OCI-LY7 (cell line): ENCODE results near the gene TRIM13. TPM values are rescaled to one million over a fixed set of nuclear protein-coding genes. Genes with fewer than 3 reads are reported as not detected.

Experiments
- BruUV-seq: library from RNA; stranded (reverse); fragments of 400-500 nt; replicated peaks from 2 replicates; lab custom pipeline; 2021; lab: Mats Ljungman, UMichigan
- CTCF ChIA-PET: fragments of 300-600 bp; sonication (Branson Sonifier 250); formaldehyde crosslinking; loops from one replicate; lab custom pipeline; 2022; ENCODE audit warnings: antibody characterized with exemption; ENCODE audit not compliant: unreplicated experiment; lab: Charles Lee
- POLR2A ChIA-PET: fragments of 300-600 bp; sonication (Branson Sonifier 250); formaldehyde crosslinking; loops from one replicate; lab custom pipeline; 2022; ENCODE audit warnings: antibody characterized with exemption; lab: Charles Lee
- DNase-seq: peaks from one replicate; pipeline ENCODE4 v3.0.0-alpha.2; 2015; ENCODE audit warnings: low spot score
- H2AFZ ChIP-seq: fragments of 200-600 bp; sonication (generic), shearing (Covaris generic); 2 replicates; pipeline ENCODE4 v1.6.1; 2014; ENCODE audit warnings: mild to moderate bottlenecking, antibody characterized with exemption, low read length, moderate library complexity
- H3K27ac ChIP-seq: fragments of 200-600 bp; sonication (generic); 2 replicates; pipeline ENCODE4 v1.5.1; 2014; ENCODE audit warnings: mixed run types, low read depth, mild to moderate bottlenecking, moderate library complexity, low read length, inconsistent platforms; ENCODE audit not compliant: poor library complexity, severe bottlenecking
- H3K36me3 ChIP-seq: fragments of 200-600 bp; sonication (generic); 2 replicates; pipeline ENCODE4 v1.6.1; 2014; ENCODE audit warnings: mild to moderate bottlenecking, antibody characterized with exemption, low read length, moderate library complexity, mixed read lengths; ENCODE audit not compliant: insufficient read depth
- H3K4me1 ChIP-seq: fragments of 200-600 bp; sonication (generic); 2 replicates; pipeline ENCODE4 v1.5.1; 2014; ENCODE audit warnings: mild to moderate bottlenecking, low read length; ENCODE audit not compliant: insufficient read depth, poor library complexity, severe bottlenecking
- H3K4me2 ChIP-seq: fragments of 200-600 bp; sonication (generic); 2 replicates; pipeline ENCODE4 v1.6.1; 2014; ENCODE audit warnings: mild to moderate bottlenecking, low read length
- H3K4me3 ChIP-seq: fragments of 200-600 bp; sonication (generic); 2 replicates; pipeline ENCODE4 v1.5.1; 2014; ENCODE audit warnings: mild to moderate bottlenecking, low read depth, low read length; ENCODE audit not compliant: poor library complexity, severe bottlenecking
- H3K79me2 ChIP-seq: fragments of 200-600 bp; sonication (generic); 2 replicates; pipeline ENCODE4 v1.6.1; 2016; ENCODE audit warnings: low read depth, mild to moderate bottlenecking, low read length, moderate library complexity, mixed read lengths; ENCODE audit not compliant: insufficient read depth
- H3K9me2 ChIP-seq: fragments of 200-600 bp; sonication (generic); 2 replicates; pipeline ENCODE4 v1.6.1; 2016; ENCODE audit warnings: mild to moderate bottlenecking, low read length, mixed read lengths; ENCODE audit not compliant: insufficient read depth
- H3K9me3 ChIP-seq: fragments of 200-600 bp; sonication (generic); 2 replicates; pipeline ENCODE4 v1.6.1; 2014; ENCODE audit warnings: mild to moderate bottlenecking, mixed run types, low read length, mixed read lengths
- H4K20me1 ChIP-seq: fragments of 200-600 bp; sonication (generic); 2 replicates; pipeline ENCODE4 v1.6.1; 2014; ENCODE audit warnings: mild to moderate bottlenecking, antibody characterized with exemption, low read length, moderate library complexity, mixed read lengths; ENCODE audit not compliant: insufficient read depth
- EZH2phosphoT487 ChIP-seq: fragments of 200-600 bp; sonication (generic); IDR thresholded peaks from 2 replicates; pipeline ENCODE4 v1.6.1; 2018; ENCODE audit warnings: low read depth, borderline replicate concordance, mild to moderate bottlenecking, mixed run types, antibody characterized with exemption, low read length, moderate library complexity, mixed read lengths
- intact Hi-C: fragments of 100-400 bp; cut with micrococcal nuclease; formaldehyde crosslinking; loops from one replicate; pipeline ENCODE4 v1.10.0; 2022; ENCODE audit not compliant: unreplicated experiment
- total RNA-seq, 2 experiments: library from RNA; depleted of rRNA in 1 of 2; stranded (reverse); fragments of >200 nt in 1 of 2; shearing (Covaris generic) in 1 of 2; gene quantifications; 2 replicates each; pipeline ENCODE4 v1.2.3, GENCODE V29; 2014 to 2022
- TF ChIP-seq, protein P1 (sequence below): fragments of 200-600 bp; sonication (generic); conservative IDR thresholded peaks from 2 replicates; pipeline ENCODE4 v1.5.1; 2014; ENCODE audit warnings: mild to moderate bottlenecking, antibody characterized with exemption, low read length, moderate library complexity, mixed read lengths

The TRIM13 gene
- total RNA-seq, 2 experiments from 2014 or later = 12.5 to 13.8 TPM

- Histone ChIP-seq H3K4me1 (no peaks in the 10 kb centered on the region), H3K9me2 (no peaks in the 10 kb centered on the region), H3K9me3 (peaks cover 24% of the 10 kb centered on the region; the same call in 1 of the 2 replicates), H4K20me1 (no peaks in the 10 kb centered on the region), H3K4me2 (no peak overlapping the region), H3K36me3 (peaks cover 54% of the 10 kb centered on the region), H3K27ac (no peak overlapping the region), H3K4me3 (no peak overlapping the region), H3K79me2 (no peaks in the 10 kb centered on the region), H2AFZ (no peak overlapping the region)
- intact Hi-C loops = no loop called here
- ChIA-PET POLR2A (interaction anchor here (0.6 kb wide), 1 partner anchor 68 kb away, joined by 4 read pairs; no protein-coding TSS in a partner anchor), CTCF (no interaction called here)
- no TSS peak for BruUV-seq
- no peak for TF ChIP-seq EZH2phosphoT487
- no peak for DNase-seq
Observed at GRCh38 chr13:49967456-49967855, 29.4 kb upstream of the TRIM13 start.

DNA sequence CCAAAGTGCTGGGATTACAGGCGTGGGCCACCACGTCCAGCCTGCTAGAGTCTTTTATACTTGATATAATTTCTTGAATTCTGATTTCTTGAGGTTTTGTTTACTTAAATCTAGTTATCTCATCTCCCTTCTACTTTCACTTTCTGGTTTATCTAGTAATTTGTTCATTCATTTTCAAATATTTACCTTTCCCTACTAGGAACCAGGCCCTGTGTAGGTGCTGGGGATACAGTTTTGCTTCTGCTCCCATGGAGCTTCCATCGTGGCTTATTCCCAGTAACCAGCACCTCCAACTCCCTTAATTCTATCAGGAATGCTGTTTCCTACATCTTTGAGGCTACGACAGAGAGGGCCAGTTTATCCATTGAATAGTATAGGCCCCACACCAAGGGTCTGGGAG is 24.1 kb upstream of the TRIM13 start:
- BruUV-seq = no TSS peak
- CTCF ChIA-PET = no interaction called here
- POLR2A ChIA-PET = interaction anchor here (0.7 kb wide), 1 partner anchor 45 kb away, joined by 3 read pairs; no protein-coding TSS in a partner anchor
- H3K79me2 ChIP-seq = no peaks in the 10 kb centered on the region
- H2AFZ ChIP-seq = no peak overlapping the region
- no peak overlapping the region for H3K27ac ChIP-seq
- no peaks in the 10 kb centered on the region for H4K20me1 ChIP-seq
- intact Hi-C loops = no loop called here
- H3K9me2 ChIP-seq = no peaks in the 10 kb centered on the region
- no peak overlapping the region for H3K4me2 ChIP-seq
- H3K4me3 ChIP-seq = no peak overlapping the region
- peaks cover 36% of the 10 kb centered on the region for H3K36me3 ChIP-seq
- peaks cover 5% of the 10 kb centered on the region; the same call in 1 of the 2 replicates for H3K9me3 ChIP-seq
- H3K4me1 ChIP-seq = peaks cover 8% of the 10 kb centered on the region
- no peak for DNase-seq
- no peak for TF ChIP-seq EZH2phosphoT487
- TF ChIP-seq, protein P1, sequence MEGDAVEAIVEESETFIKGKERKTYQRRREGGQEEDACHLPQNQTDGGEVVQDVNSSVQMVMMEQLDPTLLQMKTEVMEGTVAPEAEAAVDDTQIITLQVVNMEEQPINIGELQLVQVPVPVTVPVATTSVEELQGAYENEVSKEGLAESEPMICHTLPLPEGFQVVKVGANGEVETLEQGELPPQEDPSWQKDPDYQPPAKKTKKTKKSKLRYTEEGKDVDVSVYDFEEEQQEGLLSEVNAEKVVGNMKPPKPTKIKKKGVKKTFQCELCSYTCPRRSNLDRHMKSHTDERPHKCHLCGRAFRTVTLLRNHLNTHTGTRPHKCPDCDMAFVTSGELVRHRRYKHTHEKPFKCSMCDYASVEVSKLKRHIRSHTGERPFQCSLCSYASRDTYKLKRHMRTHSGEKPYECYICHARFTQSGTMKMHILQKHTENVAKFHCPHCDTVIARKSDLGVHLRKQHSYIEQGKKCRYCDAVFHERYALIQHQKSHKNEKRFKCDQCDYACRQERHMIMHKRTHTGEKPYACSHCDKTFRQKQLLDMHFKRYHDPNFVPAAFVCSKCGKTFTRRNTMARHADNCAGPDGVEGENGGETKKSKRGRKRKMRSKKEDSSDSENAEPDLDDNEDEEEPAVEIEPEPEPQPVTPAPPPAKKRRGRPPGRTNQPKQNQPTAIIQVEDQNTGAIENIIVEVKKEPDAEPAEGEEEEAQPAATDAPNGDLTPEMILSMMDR = no peak

GRCh38 chr13:49975826-49976225 is 21.0 kb upstream of the TRIM13 start:
- POLR2A ChIA-PET = interaction anchor here (0.8 to 1.2 kb wide), 2 partner anchors 13 to 21 kb away, joined by 3 to 6 read pairs; partner anchors contain the start of gene TRIM13
- CTCF ChIA-PET = interaction anchor here (0.7 kb wide), 1 partner anchor 825 kb away, joined by 3 read pairs; no protein-coding TSS in a partner anchor
- no TSS peak for BruUV-seq

More at GRCh38 chr13:49975826-49976225, 21.0 kb upstream of the TRIM13 start:
- Histone ChIP-seq H3K79me2 (no peaks in the 10 kb centered on the region), H3K9me2 (no peaks in the 10 kb centered on the region), H3K9me3 (no peaks in the 10 kb centered on the region), H3K4me2 (no peak overlapping the region), H3K4me1 (peaks cover 8% of the 10 kb centered on the region), H3K36me3 (peaks cover 20% of the 10 kb centered on the region; the same call in 1 of the 2 replicates), H2AFZ (no peak overlapping the region), H3K27ac (no peak overlapping the region), H4K20me1 (no peaks in the 10 kb centered on the region), H3K4me3 (no peak overlapping the region)
- no peak for DNase-seq
- TF ChIP-seq EZH2phosphoT487 = no peak
- TF ChIP-seq, protein P1 = no peak
- intact Hi-C loops = loop anchor here (1.0 to 5.0 kb wide), 5 partner anchors 146 to 1094 kb away; no protein-coding TSS in a partner anchor
